Hematopoietic multipotent progenitor cell treated with erythropoietin and hydrocortisone succinate and interleukin-3 and kit ligand, for 17 days (in vitro differentiated cells): Measurements from ENCODE around the gene CERCAM.

Source experiments
- DNase-seq: peaks from one replicate; pipeline ENCODE4 v3.0.0-alpha.2; 2015; ENCODE audit warnings: low spot score

The CERCAM gene

DNA sequence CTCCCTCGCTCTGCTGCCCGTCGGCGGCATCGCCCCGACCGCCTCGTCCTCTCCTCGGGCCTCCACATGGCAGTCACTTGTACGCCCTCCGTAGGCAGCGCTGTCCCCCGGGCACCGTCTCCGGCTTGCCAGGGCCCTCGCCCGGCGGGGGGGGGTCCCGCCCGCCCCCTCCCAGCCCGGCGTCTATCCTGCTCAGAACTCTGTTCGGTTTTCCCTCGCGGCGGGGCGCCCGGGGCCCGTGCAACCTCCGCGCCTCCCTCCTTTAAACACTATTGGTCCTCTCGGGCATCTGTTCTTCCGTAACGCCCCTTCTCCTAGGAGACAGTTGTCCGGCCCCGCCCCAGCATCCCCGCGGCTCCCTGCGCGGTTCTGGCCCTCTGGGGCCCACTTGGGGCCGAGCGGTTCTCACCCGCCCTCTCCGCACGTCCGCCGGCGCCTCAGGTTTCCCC, 36.0 kb downstream of the CERCAM start:
- DNase-seq = peak; percentile 63

DNA sequence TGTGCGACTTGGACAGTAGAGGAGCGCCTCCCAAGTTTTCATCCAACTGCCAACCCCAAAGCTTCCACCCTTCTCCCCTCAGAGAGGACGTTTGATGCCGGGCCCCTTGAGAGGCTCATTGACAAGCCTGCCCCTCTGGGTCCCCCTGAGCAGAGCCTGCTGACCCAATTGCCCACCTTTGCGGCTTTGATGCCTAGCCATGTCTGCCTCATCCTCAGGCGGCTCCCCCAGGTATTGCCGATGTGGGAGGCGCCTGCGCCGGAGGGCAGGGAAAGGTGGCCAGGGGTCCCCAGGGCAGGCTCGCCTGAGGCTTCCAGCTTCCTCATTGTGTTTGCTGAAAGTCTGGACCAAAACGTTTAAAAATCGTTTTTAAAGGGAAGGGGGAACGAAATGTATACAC, 36.5 kb downstream of the CERCAM start:
- no peak for DNase-seq

DNA sequence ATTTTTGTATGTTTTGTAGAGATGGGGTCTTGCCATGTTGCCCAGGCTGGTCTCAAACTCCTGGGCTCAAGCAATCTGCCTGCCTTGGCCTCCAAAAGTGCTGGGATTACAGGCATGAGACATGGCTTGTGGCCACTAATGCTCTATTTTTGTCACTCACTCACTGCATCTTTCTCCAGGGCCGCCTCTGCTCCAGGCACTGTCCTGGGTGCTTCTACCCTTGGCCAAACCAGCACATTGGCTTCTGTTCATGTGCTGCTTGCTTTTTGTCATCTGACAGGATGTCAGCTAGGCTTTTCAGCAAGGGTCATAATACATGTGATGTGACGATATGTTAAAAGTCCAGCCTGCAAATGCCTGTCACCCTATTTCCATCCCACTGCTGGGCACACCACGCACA, 38.4 kb downstream of the CERCAM start:
- no peak for DNase-seq

DNA sequence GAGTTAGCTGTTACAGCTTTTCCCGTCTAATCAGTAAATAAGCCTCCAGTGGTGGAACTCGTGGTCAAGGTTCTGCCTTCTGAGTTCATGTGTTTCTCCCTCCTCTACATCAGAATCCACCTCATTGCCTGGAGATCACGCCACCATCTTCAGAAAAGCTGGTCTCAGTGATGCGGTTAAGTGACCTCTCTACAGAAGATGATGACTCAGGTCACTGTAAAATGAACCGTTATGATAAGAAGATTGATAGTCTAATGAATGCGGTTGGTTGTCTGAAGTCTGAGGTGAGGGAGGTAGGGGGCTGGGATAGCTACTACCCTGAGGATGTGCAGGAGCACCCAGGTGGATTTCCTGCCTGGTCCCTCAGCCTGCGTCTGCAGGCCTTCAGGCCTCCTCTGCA, 48.4 kb downstream of the CERCAM start:
- DNase-seq = no peak

DNA sequence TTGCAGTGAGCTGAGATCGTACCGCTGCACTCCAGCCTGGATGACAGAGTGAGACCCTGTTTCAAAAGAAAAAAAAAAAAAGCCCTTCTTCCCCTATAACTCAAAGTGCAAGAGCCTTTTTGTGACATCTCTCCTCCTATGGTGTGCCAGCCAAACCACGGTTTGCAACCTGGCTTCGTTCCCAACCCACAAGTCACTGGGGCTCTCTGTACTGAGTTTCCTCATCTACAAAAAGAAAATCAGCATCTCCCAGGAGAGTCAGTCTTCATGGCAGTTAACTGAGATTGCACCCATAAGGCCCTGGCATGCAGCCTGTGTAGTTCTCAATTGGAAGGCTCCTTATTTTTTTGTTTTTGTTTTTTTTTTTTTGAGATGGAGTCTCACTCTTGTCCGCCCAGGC, 49.9 kb downstream of the CERCAM start:
- no peak for DNase-seq

DNA sequence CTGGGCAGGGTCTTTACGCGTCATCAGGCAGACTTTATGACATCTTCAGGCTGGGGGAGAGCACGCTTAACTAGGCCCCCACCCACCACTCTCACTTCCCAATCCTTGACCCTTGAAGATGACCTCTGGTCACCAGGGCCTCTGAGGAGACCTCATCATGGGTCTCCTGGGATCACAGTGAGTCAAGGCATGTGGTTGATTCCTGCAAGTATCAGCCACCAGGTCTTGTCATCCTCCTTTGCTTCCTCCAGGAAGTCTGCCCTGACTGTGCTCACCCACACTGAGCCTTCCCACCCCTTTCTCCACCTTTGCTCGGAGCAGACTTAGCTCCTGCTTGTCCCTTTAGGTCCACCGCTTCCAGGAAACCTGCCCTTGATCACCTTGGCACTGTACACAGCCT, 52.4 kb downstream of the CERCAM start:
- DNase-seq = no peak

DNA sequence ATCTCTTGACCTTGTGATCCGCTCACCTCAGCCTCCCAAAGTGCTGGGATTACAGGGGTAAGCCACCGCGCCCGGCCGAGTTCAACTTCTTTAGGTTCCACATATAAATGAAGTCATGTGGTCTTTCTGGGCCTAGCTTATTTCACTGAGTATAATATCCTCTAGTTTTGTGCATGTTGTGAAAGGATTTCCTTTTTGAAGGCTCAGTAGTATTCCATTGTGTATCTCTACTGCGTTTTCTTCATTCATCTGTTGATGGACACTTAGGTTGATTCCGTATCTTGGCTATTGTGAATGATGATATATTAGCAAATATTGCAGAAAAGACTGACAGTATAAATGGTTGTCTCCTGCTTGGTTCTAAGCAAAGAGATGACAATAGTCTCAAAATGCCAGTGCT, 55.2 kb downstream of the CERCAM start:
- no peak for DNase-seq

DNA sequence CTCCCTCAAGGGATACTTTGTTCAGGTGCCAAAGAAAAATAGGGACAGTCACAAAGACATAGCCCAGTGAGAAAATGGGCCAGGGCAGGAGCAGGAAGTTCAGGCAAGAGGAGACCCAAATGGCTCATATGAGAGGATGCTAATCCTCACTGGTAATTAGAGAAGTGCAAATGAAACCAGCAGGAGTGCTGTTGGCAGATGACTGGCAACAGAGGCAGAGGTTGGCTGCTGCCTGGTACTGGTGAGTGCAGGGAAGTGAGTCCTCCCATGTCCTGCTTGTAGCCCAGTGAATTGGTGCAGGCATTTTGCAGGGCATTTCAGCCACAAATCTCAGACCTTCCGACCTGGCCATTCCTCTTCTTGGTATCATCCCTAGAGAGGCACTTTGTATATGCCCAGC, 58.6 kb downstream of the CERCAM start:
- DNase-seq = no peak

DNA sequence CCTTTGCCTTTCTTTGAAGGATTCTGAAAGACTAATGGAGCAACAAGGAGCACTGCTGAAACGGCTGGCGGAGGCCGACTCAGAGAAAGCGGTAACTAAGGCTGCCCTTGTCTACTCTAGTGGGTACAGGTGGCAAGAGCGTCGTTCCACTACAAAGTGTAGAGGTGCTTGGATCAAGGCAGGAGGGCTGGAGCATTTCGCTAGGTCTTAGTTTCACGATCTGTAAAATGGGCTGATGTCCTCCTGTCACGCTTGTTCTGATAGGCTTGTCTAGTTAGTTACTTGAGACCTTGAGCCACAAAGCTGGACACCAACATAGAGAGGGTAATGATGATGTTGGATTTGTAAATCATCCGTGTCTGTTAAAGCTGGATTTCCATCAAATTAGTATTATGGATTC, 60.9 kb downstream of the CERCAM start:
- DNase-seq = no peak

DNA sequence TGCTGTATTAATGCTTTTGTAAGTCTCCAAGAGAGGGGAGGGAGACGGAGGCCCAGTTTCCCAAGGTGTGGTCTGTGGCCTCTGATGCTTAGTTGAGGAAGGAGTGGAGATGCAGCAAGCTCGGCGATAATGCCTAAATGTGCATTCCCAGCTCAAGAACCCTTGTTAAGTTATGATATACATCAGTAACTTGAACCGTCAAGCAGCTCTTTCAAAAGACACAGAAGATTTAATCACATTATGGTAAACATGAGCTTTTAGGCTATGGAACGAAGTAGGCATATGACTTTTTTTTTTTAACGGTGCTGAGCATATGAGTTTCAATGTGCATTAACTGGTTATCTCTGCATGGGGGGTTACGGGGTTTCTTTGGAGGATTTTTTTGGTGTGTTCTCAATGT, 61.5 kb downstream of the CERCAM start:
- DNase-seq = no peak

DNA sequence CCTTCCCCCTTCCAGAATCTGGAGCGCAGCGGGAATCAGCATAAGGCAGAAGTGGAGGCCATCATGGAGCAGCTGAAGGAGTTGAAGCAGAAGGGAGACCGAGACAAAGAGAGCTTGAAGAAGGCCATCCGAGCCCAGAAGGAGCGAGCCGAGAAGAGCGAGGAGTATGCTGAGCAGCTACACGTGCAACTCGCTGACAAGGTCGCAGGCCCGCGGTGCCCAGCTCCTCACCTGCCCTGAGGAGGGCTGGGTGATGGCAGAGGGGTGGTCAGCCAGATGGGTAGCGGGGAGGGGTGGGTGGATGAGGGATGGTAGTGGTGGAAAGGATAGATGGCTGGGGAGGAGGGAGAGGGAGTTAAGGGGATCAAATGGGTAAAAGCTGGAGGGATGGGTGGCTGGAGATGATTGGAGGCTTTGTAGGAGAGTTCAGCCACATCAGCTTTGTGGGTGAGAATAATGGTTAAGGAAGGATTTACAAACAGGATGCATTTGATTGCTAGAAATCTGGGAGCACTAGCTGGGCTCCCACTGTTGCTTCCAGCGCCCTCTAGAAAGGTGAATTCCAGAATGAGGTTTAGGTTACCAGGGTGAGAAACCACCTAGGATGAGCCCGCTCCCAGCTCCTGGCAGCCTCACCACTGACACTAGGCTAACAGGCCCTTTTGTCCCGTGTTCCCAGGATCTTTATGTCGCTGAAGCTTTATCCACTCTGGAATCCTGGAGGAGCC, 64.2 kb downstream of the CERCAM start:
- DNase-seq = no peak

DNA sequence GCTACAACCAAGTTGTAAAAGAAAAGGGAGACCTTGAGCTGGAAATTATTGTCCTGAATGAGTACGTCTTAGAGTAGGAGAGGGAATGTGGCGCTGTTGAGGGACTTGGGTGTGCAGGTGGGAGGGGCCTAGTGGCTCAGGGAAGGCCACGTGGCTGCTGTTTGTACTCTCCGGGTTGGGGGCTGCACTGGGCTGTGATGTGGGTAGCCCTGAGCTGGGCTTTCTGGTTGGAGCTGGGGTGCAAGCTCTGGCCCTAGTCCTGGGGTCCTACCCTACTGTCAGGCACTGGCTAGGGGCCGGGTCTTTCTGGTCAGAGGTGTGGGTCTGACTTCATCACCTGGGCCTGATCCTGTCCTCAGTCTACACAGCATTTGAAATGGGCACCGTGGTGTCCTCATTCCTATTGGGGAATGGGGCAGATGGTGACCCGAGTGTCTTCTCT, 64.8 kb downstream of the CERCAM start:
- DNase-seq = no peak

DNA sequence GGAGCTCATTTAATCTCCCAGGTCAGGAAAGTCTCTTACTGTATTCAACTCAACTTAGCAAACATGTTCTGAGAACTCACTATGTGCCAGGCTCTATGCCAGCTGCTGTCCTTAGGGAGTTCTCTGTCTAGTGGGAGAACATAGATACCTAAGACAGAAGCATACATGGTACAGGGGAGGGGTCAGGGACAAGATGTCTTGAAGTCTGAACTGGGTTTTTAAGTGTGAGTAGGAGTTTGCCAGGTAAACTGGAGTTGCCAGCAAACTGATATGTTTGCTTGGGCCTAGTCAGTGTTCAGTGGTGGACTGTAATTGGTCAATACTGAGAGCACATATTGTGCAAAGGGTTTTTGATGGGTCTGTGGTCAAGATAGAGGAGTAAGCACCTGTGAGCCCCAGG, 65.5 kb downstream of the CERCAM start:
- DNase-seq = no peak
